MM.1S (cell line): ENCODE results near the gene MUC12.
"Not testable (repeated sequence)": the region's sequence is repeated elsewhere in the genome, so short reads cannot be mapped to it uniquely, and the experiment has no call there.

Experiments used
- DNase-seq: peaks from one replicate; pipeline ENCODE4 v3.0.0-alpha.2; 2015
- H2AFZ ChIP-seq: fragments of 300-600 bp; sonication (generic); 2 replicates; pipeline ENCODE4 v1.6.0; 2016; ENCODE audit warnings: antibody characterized with exemption, low read length
- H3F3A ChIP-seq: fragments of 300-600 bp; sonication (generic); 2 replicates; pipeline ENCODE4 v1.6.1; 2016; ENCODE audit warnings: mild to moderate bottlenecking, antibody characterized with exemption, low read length, moderate library complexity, mixed read lengths; ENCODE audit not compliant: insufficient read depth
- H3K27ac ChIP-seq: fragments of 300-600 bp; sonication (generic); 2 replicates; pipeline ENCODE4 v1.5.1; 2016; ENCODE audit warnings: mild to moderate bottlenecking, low read length
- H3K27me3 ChIP-seq: fragments of 300-600 bp; sonication (generic); replicated peaks from 2 replicates; pipeline ENCODE4 v1.6.0; 2016; ENCODE audit warnings: low read length; ENCODE audit not compliant: insufficient read depth
- H3K36me3 ChIP-seq: fragments of 300-600 bp; sonication (generic); replicated peaks from 2 replicates; pipeline ENCODE4 v1.6.1; 2016; ENCODE audit warnings: mild to moderate bottlenecking, low read length, mixed read lengths; ENCODE audit not compliant: insufficient read depth
- H3K4me1 ChIP-seq: fragments of 300-600 bp; sonication (generic); 2 replicates; pipeline ENCODE4 v1.6.1; 2016; ENCODE audit warnings: low read length, mixed read lengths
- H3K4me2 ChIP-seq: fragments of 300-600 bp; sonication (generic); 2 replicates; pipeline ENCODE4 v1.6.0; 2016; ENCODE audit warnings: low read depth, low read length
- H3K4me3 ChIP-seq: fragments of 300-600 bp; sonication (generic); 2 replicates; pipeline ENCODE4 v1.5.1; 2016; ENCODE audit warnings: low read length, mixed read lengths
- H3K79me2 ChIP-seq: fragments of 300-600 bp; sonication (generic); 2 replicates; pipeline ENCODE4 v1.6.1; 2016; ENCODE audit warnings: mixed run types, low read length, mixed read lengths
- H3K9ac ChIP-seq: fragments of 300-600 bp; sonication (generic); 2 replicates; pipeline ENCODE4 v1.6.1; 2016; ENCODE audit warnings: low read length, mixed read lengths
- H3K9me2 ChIP-seq: fragments of 300-600 bp; sonication (generic); replicated peaks from 2 replicates; pipeline ENCODE4 v1.6.1; 2016; ENCODE audit warnings: mild to moderate bottlenecking, low read length, mixed read lengths; ENCODE audit not compliant: insufficient read depth
- H3K9me3 ChIP-seq: fragments of 300-600 bp; sonication (generic); replicated peaks from 2 replicates; pipeline ENCODE4 v1.6.1; 2016; ENCODE audit warnings: mild to moderate bottlenecking, low read length, mixed read lengths; ENCODE audit not compliant: insufficient read depth
- H4K20me1 ChIP-seq: fragments of 300-600 bp; sonication (generic); 2 replicates; pipeline ENCODE4 v1.6.1; 2016; ENCODE audit warnings: mild to moderate bottlenecking, low read length, moderate library complexity, mixed read lengths; ENCODE audit not compliant: insufficient read depth
- EZH2 ChIP-seq: fragments of 300-600 bp; sonication (generic); optimal IDR thresholded peaks from 2 replicates; pipeline ENCODE3; 2017; ENCODE audit warnings: low read depth, mild to moderate bottlenecking, antibody characterized with exemption, low read length, mixed read lengths
- EZH2phosphoT487 ChIP-seq: fragments of 300-600 bp; sonication (generic); IDR thresholded peaks from 2 replicates; pipeline ENCODE4 v1.6.1; 2018; ENCODE audit warnings: antibody characterized with exemption, low read length
- TF ChIP-seq, protein P1 (sequence below): fragments of 300-600 bp; sonication (generic); IDR thresholded peaks from 2 replicates; pipeline ENCODE4 v1.5.1; 2016; ENCODE audit warnings: antibody characterized with exemption, low read length, mixed read lengths

Gene MUC12

DNA sequence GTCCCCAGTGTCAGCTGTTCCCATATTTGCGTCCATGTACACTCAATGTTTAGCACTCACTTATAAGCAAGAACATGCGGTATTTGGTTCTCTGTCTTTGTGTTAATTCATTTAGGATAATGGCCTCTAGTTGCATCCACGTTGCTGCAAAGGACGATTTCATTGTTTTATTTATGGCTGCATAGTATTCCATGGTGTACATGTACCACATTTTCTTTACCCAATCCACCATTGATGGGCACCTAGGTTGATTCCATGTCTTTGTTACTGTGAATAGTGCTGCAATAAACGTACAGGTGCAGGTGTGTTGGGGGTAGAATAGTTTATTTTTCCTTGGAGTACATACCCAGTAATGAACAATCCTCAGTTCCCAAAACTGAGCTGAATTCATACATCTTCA, 91.6 kb downstream of the MUC12 start:
- H3K4me2 ChIP-seq, result no peak overlapping the region
- no peaks in the 10 kb centered on the region for H3K4me1 ChIP-seq
- no peaks in the 10 kb centered on the region for H3K79me2 ChIP-seq
- no peak overlapping the region for H3K9ac ChIP-seq
- no peaks in the 10 kb centered on the region for H3K36me3 ChIP-seq
- no peak overlapping the region for H2AFZ ChIP-seq
- no peaks in the 10 kb centered on the region for H4K20me1 ChIP-seq
- DNase-seq, result no peak
- H3K27ac ChIP-seq, result no peak overlapping the region
- H3F3A ChIP-seq, result no peaks in the 10 kb centered on the region
- H3K9me3 ChIP-seq, result no peaks in the 10 kb centered on the region
- peaks cover 95% of the 10 kb centered on the region for H3K27me3 ChIP-seq
- TF ChIP-seq EZH2 (no peak), EZH2phosphoT487 (no peak)
- TF ChIP-seq, protein P1, sequence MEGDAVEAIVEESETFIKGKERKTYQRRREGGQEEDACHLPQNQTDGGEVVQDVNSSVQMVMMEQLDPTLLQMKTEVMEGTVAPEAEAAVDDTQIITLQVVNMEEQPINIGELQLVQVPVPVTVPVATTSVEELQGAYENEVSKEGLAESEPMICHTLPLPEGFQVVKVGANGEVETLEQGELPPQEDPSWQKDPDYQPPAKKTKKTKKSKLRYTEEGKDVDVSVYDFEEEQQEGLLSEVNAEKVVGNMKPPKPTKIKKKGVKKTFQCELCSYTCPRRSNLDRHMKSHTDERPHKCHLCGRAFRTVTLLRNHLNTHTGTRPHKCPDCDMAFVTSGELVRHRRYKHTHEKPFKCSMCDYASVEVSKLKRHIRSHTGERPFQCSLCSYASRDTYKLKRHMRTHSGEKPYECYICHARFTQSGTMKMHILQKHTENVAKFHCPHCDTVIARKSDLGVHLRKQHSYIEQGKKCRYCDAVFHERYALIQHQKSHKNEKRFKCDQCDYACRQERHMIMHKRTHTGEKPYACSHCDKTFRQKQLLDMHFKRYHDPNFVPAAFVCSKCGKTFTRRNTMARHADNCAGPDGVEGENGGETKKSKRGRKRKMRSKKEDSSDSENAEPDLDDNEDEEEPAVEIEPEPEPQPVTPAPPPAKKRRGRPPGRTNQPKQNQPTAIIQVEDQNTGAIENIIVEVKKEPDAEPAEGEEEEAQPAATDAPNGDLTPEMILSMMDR, result no peak
- no peaks in the 10 kb centered on the region for H3K9me2 ChIP-seq
- H3K4me3 ChIP-seq, result no peak overlapping the region

DNA sequence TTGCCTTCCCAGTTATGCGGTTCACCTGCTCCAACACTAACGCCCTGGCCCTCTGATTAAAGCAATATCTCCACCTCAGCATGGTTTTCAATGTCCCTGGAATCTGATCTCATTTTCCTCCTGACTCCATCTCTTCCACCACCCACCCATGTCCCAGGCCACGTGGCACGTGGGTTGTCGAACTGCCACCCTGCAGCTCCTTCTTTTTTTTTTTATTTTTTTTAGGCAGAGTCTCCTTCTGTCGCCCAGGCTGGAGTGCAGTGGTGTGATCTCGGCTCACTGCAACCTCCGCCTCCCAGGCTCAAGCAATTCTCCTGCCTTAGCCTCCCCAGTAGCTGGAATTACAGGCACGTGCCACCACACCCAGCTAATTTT, 94.8 kb downstream of the MUC12 start:
- not testable (repeated sequence) for H3F3A ChIP-seq, H3K36me3 ChIP-seq, H2AFZ ChIP-seq, H3K4me3 ChIP-seq, H4K20me1 ChIP-seq, H3K4me1 ChIP-seq, H3K79me2 ChIP-seq, H3K9me2 ChIP-seq, H3K27ac ChIP-seq, DNase-seq, H3K4me2 ChIP-seq, H3K9ac ChIP-seq, H3K9me3 ChIP-seq
- peaks cover 97% of the 10 kb centered on the region for H3K27me3 ChIP-seq

- not testable (repeated sequence) for H3K27ac ChIP-seq, H3K4me3 ChIP-seq, H3K79me2 ChIP-seq, H3K9ac ChIP-seq, H3K36me3 ChIP-seq, H3K4me2 ChIP-seq, H3K9me3 ChIP-seq, H3F3A ChIP-seq, H3K4me1 ChIP-seq, DNase-seq, H2AFZ ChIP-seq, H4K20me1 ChIP-seq, H3K9me2 ChIP-seq
- H3K27me3 ChIP-seq, result peaks cover 97% of the 10 kb centered on the region
These were observed 95.8 kb downstream of the MUC12 start for GRCh38 chr7:101065162-101065561.

- TF ChIP-seq EZH2 (no peak), EZH2phosphoT487 (no peak)
- TF ChIP-seq, protein P1, result no peak
- no peak for DNase-seq
- Histone ChIP-seq H3K9me3 (no peaks in the 10 kb centered on the region), H3K9me2 (no peaks in the 10 kb centered on the region), H4K20me1 (no peaks in the 10 kb centered on the region), H3K9ac (no peak overlapping the region), H3K4me3 (no peak overlapping the region), H3K4me1 (no peaks in the 10 kb centered on the region), H3K4me2 (no peak overlapping the region), H3K79me2 (no peaks in the 10 kb centered on the region), H3K27ac (no peak overlapping the region), H3K27me3 (peaks cover 95% of the 10 kb centered on the region), H3F3A (no peaks in the 10 kb centered on the region), H3K36me3 (no peaks in the 10 kb centered on the region), H2AFZ (no peak overlapping the region)
These were observed 96.9 kb downstream of the MUC12 start for GRCh38 chr7:101066141-101066832.
